HG03558 (cell line): ENCODE data around the gene MYOCOS.
"Not testable (repeated sequence)": the region's sequence is repeated elsewhere in the genome, so short reads cannot be mapped to it uniquely, and the experiment has no call there.

Experiments
- ATAC-seq: cut with Tn5 transposase; IDR thresholded peaks from one replicate; pipeline ENCODE4 v1.9.1; 2021; ENCODE audit warnings: moderate number of reproducible peaks; ENCODE audit not compliant: unreplicated experiment; ENCODE audit errors: extremely low read depth

MYOCOS gene

DNA sequence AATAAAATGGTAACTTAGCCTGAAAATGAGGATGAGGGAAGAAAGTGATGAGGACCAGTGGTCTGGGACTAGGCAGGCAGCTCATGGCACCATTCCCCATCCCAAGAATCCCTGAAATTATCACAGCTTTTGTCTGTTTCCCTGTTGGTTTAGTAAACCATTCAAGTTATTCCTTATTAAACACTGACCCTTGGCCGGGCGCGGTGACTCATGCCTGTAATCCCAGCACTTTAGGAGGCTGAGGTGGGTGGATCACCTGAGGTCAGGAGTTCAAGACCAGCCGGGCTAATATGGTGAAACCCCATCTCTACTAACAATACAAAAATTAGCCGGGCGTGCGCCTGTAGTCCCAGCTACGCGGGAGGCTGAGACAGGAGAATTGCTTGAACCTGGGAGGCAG, 34.2 kb downstream of the MYOCOS start:
- ATAC-seq: not testable (repeated sequence)

DNA sequence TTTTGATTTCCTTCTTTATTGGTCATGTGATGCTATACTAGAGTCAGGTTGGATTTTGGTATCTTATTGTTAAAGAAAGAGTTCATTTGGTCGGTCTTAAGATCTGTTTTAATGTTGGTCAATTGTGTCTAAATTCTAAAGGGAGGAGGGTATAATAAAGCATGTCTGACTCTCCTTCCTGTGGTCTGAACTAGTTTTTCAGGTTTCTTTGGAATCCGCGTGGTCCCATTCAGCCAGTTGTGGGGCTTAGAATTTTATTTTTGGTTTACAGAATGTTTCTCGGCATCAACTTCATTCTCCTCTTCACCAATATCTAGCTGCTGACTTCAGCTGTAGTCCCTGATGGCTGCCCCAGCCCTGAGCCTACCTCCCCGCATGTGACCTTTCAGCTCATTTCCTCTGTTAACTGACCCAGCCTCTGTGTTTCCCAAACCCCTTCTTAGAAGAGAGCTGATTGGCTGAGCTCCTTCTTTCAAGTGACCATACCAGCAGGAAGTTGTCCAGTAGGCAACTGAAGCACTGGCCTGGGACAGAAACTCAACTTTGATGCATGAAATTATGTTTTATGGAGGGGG, 39.1 kb downstream of the MYOCOS start:
- ATAC-seq: no peak

DNA sequence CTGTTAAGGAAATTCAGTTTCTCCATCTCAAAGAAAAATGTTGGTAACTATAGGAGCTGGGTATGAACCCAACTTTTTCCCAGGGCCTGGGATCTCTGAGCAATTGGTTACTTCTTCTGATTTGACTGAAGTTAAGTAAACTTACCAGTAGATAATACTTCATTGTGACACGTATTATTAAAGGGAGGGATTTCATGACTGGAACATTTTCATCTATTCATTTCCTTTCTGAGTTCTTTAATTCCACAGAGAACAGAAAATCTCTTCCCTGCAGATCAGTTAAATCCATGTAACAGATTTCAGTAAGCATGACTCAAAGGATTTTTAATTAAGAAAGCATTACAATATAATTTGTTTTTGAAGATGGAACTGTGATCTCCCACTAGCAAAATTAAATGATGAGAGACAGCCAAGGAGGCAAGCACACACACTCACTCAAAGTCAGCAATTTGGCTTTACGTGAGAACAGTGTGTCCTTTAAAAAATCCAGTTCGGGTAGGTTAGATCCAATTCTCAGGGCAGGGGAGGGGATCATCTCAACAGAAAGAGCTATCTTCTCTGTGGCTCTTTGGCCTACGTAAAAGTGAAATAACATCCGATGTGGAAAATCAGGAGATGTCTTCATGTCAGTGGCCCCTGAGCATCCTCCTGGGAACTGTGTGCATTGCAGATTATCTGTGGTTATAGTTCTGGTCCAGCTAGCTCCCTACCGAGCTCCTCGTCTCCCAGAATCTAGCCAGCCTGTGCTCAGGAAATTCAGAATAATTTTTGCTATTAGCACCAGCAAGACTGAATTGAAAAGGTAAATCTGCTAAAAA, 41.2 kb downstream of the MYOCOS start:
- no peak for ATAC-seq

DNA sequence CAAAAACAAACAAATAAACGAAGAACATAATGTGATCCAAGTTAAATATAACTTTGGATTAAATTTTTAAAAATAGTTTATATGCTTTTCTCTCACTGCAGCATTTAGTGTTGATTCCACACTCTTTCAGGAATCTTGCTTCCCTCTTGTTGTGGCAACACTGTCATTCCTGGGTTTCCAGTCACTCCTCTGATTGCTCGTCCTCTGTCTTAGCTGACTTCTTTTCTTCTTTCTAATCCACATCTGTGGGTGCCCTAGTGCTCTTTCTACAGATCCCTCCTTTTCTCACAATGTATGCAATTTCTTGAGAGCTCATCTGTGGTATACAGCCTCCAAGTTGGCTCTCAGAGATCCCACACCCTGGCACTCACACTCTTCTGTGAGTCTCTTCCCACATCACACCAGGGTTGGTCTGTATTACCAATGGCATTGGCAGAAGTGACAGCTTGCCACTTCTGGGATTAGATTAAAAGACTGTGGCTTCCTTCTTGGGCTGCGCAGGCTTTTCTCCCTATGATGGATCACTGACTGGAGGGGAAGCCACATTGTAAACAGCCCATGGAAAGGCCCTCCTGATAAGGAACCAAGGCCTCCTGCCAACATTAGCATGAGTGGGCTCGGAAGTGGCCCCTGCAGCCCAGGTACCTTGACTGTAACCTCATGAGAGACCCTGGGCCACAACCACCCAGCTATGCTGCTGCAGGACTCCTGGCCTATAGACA, 42.0 kb downstream of the MYOCOS start:
- no peak for ATAC-seq

DNA sequence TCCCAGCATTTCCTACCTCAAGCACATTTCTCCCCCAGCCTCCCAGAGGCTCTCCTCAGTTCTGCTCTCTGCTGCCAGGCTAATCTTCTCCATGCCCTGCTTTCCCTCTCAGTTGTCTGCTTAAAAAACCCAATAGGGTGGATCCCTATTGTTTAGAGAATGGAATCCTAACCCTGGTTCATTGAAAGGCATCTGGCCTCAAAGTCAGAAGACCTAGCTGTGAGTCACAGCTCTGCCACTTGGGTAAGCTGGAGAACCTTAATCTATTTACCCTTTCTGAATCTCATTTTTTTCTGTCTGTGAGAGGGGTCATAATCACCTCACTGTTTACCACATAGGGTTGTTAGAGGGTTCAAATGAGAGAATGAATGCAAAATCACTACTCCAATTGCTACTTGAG, 42.9 kb downstream of the MYOCOS start:
- ATAC-seq: no peak

DNA sequence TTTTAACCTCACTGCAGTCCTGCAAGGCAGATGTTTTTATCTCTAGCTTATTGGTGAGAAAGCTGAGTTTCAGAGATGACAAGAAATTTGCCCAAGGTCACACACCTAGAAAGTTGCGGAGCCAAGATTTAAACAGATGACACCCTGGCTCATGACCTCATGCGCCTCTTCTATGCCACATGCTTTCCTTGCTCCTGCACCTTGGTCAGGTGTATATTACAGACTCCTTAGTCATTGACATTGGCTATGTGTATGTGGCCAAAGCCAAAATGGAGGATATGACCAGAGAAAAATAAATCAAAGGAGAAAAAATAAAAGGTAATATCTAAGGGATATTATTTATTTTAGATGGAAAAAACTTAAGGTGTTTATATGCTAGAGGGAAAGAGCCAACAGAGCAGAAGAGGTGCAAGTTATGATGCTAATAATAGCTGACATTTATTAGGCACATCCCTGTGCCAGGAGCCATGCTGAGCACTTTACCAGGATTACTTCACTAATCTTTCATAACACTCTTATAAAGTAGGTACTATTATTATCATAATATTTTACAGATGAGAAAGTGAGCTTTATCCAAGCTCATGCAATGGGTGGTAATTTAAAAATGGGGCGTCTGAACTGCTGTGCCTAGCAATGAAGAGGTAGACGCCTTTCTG, 44.2 kb downstream of the MYOCOS start:
- no peak for ATAC-seq

DNA sequence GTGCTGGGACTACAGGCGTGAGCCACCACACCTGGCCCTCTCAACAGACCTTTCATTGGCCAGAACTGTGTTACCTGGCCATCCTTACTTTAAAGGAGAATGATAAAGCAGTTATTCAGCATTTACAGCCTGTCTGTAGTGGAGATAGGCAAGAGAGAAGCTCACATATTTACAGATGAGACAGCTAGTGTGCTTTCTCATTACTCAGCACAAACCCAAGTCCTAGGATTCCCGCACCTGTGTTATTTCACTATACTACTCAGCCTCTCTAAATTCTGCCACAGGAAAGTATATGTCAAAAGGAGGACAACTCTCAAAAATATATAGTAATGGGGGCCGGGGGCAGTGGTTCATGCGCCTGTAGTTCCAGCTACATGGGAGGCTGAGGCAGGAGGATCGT, 46.3 kb downstream of the MYOCOS start:
- ATAC-seq: no peak

DNA sequence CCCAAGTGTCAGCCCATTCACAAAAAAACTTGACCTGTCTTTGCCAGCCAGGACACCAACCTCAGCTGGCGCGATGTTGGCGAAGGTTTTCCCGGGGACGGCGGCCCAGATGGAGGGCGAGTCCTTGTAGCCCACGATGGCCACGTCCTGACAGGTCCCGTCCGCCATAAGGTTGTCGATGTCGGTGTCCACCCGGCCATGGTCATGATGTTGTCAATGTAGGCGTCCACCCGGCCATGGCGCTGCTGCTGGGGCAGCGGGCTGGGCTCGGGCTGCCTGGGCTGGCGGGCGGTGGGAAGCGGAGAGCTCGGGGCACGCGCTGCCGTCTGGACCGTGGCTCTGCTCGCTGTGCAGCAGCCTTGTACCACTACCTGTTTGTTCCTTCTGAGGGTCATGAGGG, 48.7 kb downstream of the MYOCOS start:
- ATAC-seq: no peak

DNA sequence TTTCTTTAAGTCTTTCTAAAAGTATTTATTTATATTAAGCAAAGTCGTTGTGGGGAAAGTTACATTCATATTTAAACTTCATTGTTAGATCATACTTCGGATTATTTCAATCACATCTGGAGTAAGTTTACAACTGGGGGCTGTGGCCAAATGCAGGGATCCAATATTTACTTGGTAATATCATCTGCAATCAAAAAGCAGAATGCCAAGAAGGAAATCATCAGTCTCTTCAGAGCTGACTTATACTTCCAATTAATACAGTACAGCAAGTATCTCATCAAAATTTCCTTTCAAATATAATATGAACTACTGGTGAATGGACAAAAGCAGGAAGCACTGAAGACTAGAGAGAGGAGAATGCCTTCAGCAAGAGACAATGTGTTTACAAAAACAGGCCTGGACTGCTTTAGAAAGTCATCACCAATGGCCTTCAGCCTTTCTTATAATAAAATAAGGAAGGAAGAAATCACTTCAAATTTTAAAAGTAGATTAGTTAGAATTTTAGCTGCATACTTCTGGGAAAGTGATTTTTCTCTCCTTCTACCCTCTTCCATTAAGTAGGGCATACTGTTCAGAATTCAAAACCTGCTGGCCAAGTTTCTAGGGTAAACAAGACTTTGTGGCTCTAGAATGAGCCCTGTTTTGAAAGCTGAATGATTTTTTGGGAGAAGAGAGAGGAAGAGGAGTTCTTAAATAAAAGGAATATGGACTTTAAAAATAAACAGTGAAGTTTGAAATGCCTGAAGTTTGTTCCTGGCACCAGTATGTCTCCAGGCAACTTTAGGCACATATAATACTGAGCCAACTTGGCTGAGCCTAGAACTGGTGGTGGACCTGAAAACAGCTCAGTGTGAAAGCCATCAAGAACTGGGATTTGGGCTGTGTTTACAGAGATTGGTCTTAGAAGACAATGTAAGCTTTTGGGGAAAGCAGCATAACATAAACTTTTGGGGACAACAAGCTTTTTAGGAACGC, 52.7 kb downstream of the MYOCOS start:
- ATAC-seq: no peak
